Measurements from ENCODE around the gene RABGAP1L. TPM values are rescaled to one million over a fixed set of nuclear protein-coding genes. Genes with fewer than 3 reads are reported as not detected.

Gene RABGAP1L
- polyA plus RNA-seq, 1 donor (not counting 4 experiments of a cell fraction or from before 2014, with no cell fraction given) = 24.2 TPM

DNA sequence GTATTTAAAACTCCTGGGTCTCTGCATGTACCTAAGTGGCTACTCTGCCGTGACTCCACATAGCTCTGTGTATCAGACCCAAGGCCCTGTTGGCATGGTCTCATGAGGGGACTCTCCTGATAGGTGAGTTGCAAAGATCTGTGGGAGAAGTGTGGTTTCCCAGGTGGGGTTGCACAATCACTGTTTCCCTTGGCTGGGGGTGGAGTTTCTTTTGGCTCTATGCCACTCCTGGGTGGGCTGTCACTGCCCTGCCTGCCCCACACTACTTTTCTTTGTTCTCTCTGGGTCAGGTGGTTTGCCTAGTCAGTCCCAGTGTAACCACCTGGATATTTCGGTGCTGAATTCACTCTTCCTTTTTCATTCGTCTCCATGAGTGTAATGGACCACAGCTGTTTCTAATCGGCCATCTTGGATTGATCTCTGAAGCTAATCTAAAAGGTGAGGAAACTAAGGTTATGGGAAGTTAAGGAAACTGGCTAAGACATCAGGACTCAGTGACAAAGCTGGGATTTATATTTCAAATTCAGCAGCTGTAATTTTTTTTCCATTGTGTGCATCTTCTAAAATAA, 743.3 kb downstream of the RABGAP1L start:
- DNase-seq (ENCODE audit: low read depth, low spot score) (no peak), FAIRE-seq (no peak)
- Histone ChIP-seq H3K27me3 (ENCODE audit: control insufficient read depth, extremely low read depth, insufficient read depth, low read length) (no peaks in the 10 kb centered on the region), H3K9me3 (ENCODE audit: control insufficient read depth, low read depth, low read length) (no peaks in the 10 kb centered on the region), H3K27ac (ENCODE audit: control insufficient read depth, insufficient read depth, low read length) (no peak overlapping the region), H3K79me2 (ENCODE audit: control insufficient read depth, insufficient read depth, low read length) (no peaks in the 10 kb centered on the region), H3K9ac (ENCODE audit: control insufficient read depth, extremely low read depth, insufficient read depth, low read length) (no peak overlapping the region), H3K4me1 (ENCODE audit: control insufficient read depth, extremely low read depth, insufficient read depth, low read length) (no peaks in the 10 kb centered on the region), H3K36me3 (ENCODE audit: control insufficient read depth in 2 of 2, extremely low read depth in 1 of 2, insufficient read depth in 2 of 2, low read length in 2 of 2) (no peaks in the 10 kb centered on the region), H3K4me2 (ENCODE audit: control insufficient read depth, extremely low read depth, insufficient read depth, low read depth, low read length) (no peak overlapping the region), H3K9me1 (ENCODE audit: control insufficient read depth, extremely low read depth, insufficient read depth, low read length) (no peaks in the 10 kb centered on the region), H4K20me1 (ENCODE audit: control insufficient read depth, extremely low read depth, insufficient read depth, low read length) (no peaks in the 10 kb centered on the region), H3K4me3 (ENCODE audit: control insufficient read depth in 2 of 3, extremely low read depth in 1 of 3, insufficient read depth in 2 of 3, low read depth in 1 of 3, low read length in 3 of 3) (peak overlapping the region in 1 of 3 experiments; percentile 5), H2AFZ (ENCODE audit: control insufficient read depth, low read length) (no peak overlapping the region)
- dilution Hi-C loops (cut with MboI; ENCODE audit: extremely low pct_ligation_motif_present, low sequenced_read_pairs) = no loop called here
- TF ChIP-seq, protein P1, sequence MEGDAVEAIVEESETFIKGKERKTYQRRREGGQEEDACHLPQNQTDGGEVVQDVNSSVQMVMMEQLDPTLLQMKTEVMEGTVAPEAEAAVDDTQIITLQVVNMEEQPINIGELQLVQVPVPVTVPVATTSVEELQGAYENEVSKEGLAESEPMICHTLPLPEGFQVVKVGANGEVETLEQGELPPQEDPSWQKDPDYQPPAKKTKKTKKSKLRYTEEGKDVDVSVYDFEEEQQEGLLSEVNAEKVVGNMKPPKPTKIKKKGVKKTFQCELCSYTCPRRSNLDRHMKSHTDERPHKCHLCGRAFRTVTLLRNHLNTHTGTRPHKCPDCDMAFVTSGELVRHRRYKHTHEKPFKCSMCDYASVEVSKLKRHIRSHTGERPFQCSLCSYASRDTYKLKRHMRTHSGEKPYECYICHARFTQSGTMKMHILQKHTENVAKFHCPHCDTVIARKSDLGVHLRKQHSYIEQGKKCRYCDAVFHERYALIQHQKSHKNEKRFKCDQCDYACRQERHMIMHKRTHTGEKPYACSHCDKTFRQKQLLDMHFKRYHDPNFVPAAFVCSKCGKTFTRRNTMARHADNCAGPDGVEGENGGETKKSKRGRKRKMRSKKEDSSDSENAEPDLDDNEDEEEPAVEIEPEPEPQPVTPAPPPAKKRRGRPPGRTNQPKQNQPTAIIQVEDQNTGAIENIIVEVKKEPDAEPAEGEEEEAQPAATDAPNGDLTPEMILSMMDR (optimal IDR thresholded peaks at IDR 0.05 in 1 of 3, IDR thresholded peaks at IDR 0.05 in 1 of 3, conservative IDR thresholded peaks at IDR 0.05 in 1 of 3; ENCODE audit: extremely low read depth in 1 of 3, insufficient read depth in 2 of 3, low read length in 3 of 3) = no peak
- TF ChIP-seq EZH2 (IDR thresholded peaks at IDR 0.05; ENCODE audit: low read length) = no peak

DNA sequence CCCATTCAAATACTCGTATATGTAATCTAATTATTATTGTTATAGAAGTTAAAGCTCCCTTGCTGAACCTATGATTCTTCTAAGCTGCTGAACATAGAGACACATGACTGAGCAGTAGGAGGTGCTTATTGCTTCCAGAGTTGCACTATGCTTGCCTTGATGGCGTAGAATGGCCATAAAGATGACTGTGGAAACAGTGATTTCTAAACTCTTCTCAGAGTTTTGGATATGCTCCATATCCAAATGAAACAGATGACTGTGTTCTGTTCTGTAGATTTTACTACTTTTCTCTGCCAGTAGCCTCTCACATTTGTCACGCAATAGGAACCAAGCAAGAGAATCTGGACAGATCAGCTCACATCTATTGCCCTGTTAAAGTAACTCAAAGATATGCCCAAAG, 752.3 kb downstream of the RABGAP1L start:
- Histone ChIP-seq H3K9me3 (ENCODE audit: control insufficient read depth, low read depth, low read length) (no peaks in the 10 kb centered on the region), H3K9ac (ENCODE audit: control insufficient read depth, extremely low read depth, insufficient read depth, low read length) (no peak overlapping the region), H3K79me2 (ENCODE audit: control insufficient read depth, insufficient read depth, low read length) (no peaks in the 10 kb centered on the region), H3K4me2 (ENCODE audit: control insufficient read depth, extremely low read depth, insufficient read depth, low read depth, low read length) (no peak overlapping the region), H3K4me3 (ENCODE audit: control insufficient read depth in 2 of 3, extremely low read depth in 1 of 3, insufficient read depth in 2 of 3, low read depth in 1 of 3, low read length in 3 of 3) (no peak overlapping the region), H2AFZ (ENCODE audit: control insufficient read depth, low read length) (no peak overlapping the region), H4K20me1 (ENCODE audit: control insufficient read depth, extremely low read depth, insufficient read depth, low read length) (no peaks in the 10 kb centered on the region), H3K36me3 (ENCODE audit: control insufficient read depth in 2 of 2, extremely low read depth in 1 of 2, insufficient read depth in 2 of 2, low read length in 2 of 2) (no peaks in the 10 kb centered on the region), H3K27me3 (ENCODE audit: control insufficient read depth, extremely low read depth, insufficient read depth, low read length) (no peaks in the 10 kb centered on the region), H3K9me1 (ENCODE audit: control insufficient read depth, extremely low read depth, insufficient read depth, low read length) (no peaks in the 10 kb centered on the region), H3K27ac (ENCODE audit: control insufficient read depth, insufficient read depth, low read length) (no peak overlapping the region), H3K4me1 (ENCODE audit: control insufficient read depth, extremely low read depth, insufficient read depth, low read length) (no peaks in the 10 kb centered on the region)
- FAIRE-seq (no peak), DNase-seq (ENCODE audit: low read depth, low spot score) (no peak)
- dilution Hi-C loops (cut with MboI; ENCODE audit: extremely low pct_ligation_motif_present, low sequenced_read_pairs) = no loop called here
- no peak for TF ChIP-seq EZH2 (IDR thresholded peaks at IDR 0.05; ENCODE audit: low read length)
- TF ChIP-seq, protein P1 (optimal IDR thresholded peaks at IDR 0.05 in 1 of 3, IDR thresholded peaks at IDR 0.05 in 1 of 3, conservative IDR thresholded peaks at IDR 0.05 in 1 of 3; ENCODE audit: extremely low read depth in 1 of 3, insufficient read depth in 2 of 3, low read length in 3 of 3) = no peak

All from keratinocyte (primary cell).